ENCODE results near the gene CNPY3.

DNA sequence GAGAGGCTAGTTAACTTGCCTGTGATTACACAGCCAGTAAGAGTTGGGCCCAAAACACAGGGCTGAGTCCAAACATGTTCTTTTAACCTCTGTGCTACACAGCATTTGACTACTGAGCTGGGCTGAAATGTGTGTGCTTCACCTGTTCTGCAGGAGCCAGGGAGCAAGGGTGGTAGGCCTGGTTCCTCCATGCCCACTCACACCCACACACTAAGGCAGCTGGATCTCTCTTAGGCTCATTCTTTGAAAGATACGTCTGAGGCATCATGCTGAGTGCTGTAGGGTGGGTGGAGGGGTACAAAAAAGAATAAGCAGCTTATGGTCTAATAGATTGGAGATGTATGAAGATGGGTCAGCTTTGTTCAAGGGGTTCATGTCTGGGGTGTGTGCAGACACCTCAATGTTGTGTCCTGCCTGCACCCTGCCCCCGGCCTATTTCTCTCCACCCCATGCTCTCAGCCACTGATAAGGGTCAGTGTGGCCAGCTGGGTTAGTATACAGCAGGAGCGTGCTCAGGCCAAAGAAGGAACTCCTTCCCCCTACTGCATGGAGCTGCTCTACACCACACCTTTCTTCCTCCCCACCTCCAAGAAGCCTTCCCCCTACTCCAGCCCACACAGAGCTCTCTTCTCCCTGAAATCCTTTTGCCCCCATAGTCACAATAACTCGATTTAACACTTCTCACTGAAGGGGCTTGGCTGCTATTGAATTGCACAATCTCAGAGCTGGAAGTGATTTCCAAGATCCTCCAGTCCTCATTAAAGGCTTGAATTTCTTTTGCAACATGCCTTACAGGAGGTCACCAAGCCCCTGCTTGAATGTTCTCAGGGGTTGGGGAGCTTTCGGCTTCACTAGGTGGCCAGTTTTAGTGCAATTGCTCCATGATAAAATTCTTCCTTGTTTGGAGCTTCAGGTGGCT lies 58.5 kb downstream of the CNPY3 start:
- TF ChIP-seq POLR2AphosphoS5 (IDR thresholded peaks at IDR 0.05) (no peak), POLR2A (IDR thresholded peaks at IDR 0.05) (no peak)
- TF ChIP-seq, protein P1, sequence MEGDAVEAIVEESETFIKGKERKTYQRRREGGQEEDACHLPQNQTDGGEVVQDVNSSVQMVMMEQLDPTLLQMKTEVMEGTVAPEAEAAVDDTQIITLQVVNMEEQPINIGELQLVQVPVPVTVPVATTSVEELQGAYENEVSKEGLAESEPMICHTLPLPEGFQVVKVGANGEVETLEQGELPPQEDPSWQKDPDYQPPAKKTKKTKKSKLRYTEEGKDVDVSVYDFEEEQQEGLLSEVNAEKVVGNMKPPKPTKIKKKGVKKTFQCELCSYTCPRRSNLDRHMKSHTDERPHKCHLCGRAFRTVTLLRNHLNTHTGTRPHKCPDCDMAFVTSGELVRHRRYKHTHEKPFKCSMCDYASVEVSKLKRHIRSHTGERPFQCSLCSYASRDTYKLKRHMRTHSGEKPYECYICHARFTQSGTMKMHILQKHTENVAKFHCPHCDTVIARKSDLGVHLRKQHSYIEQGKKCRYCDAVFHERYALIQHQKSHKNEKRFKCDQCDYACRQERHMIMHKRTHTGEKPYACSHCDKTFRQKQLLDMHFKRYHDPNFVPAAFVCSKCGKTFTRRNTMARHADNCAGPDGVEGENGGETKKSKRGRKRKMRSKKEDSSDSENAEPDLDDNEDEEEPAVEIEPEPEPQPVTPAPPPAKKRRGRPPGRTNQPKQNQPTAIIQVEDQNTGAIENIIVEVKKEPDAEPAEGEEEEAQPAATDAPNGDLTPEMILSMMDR (IDR thresholded peaks at IDR 0.05), result no peak

Data from breast epithelium (tissue), 3 donors.